Caco-2 (cell line): ENCODE results near the gene SLC10A7. TPM values are rescaled to one million over a fixed set of nuclear protein-coding genes. Genes with fewer than 3 reads are reported as not detected.

ENCODE experiments used
- BruUV-seq: library from RNA; stranded (reverse); fragments of 400-500 nt; replicated peaks from 2 replicates; lab custom pipeline; 2021; lab: Mats Ljungman, UMichigan
- CTCF ChIA-PET: fragments of 300-600 bp; sonication (Branson Sonifier 250); formaldehyde crosslinking; loops from one replicate; lab custom pipeline; 2022; ENCODE audit warnings: antibody characterized with exemption; lab: Charles Lee
- POLR2A ChIA-PET: fragments of 300-600 bp; sonication (Branson Sonifier 250); formaldehyde crosslinking; loops from one replicate; lab custom pipeline; 2022; ENCODE audit warnings: antibody characterized with exemption; lab: Charles Lee
- DNase-seq, 2 experiments: peaks; one replicate each; pipeline versions ENCODE4 v3.0.0 to v3.0.0-alpha.2; 2020 to 2022
- H3K27me3 ChIP-seq: replicated peaks from 2 replicates; pipeline ENCODE4 v1.6.0; 2011; ENCODE audit warnings: low read length; ENCODE audit not compliant: control insufficient read depth, insufficient read depth
- H3K36me3 ChIP-seq: 2 replicates; pipeline ENCODE4 v1.5.1; 2011; ENCODE audit warnings: low read length; ENCODE audit not compliant: control insufficient read depth, insufficient read depth
- H3K4me1 ChIP-seq: fragments of 250-450 bp; sonication (Bioruptor Pico); 2 replicates; pipeline ENCODE4 v1.5.1; 2020; ENCODE audit warnings: mild to moderate bottlenecking
- H3K4me3 ChIP-seq: 2 replicates; pipeline ENCODE4 v1.5.1; 2011; ENCODE audit warnings: low read depth, mild to moderate bottlenecking, control low read depth, low read length
- H3K9me3 ChIP-seq: fragments of 250-450 bp; sonication (Bioruptor Pico); 2 replicates; pipeline ENCODE4 v1.5.1; 2020; ENCODE audit warnings: mild to moderate bottlenecking, moderate library complexity
- H3K27ac Mint-ChIP-seq: one replicate; pipeline ENCODE4 v1.8.0; 2022; ENCODE audit warnings: mixed read lengths; ENCODE audit not compliant: unreplicated experiment
- H3K27me3 Mint-ChIP-seq: one replicate; pipeline ENCODE4 v1.8.0; 2022; ENCODE audit warnings: mixed read lengths; ENCODE audit not compliant: insufficient read depth, unreplicated experiment
- H3K36me3 Mint-ChIP-seq: one replicate; pipeline ENCODE4 v1.8.0; 2022; ENCODE audit warnings: mild to moderate bottlenecking, mixed read lengths; ENCODE audit not compliant: insufficient read depth, unreplicated experiment
- H3K4me1 Mint-ChIP-seq: one replicate; pipeline ENCODE4 v1.8.0; 2022; ENCODE audit warnings: low read depth, mixed read lengths; ENCODE audit not compliant: unreplicated experiment
- H3K4me3 Mint-ChIP-seq: one replicate; pipeline ENCODE4 v1.8.0; 2022; ENCODE audit warnings: mild to moderate bottlenecking, moderate library complexity, mixed read lengths; ENCODE audit not compliant: unreplicated experiment
- H3K9me3 Mint-ChIP-seq: one replicate; pipeline ENCODE4 v1.8.0; 2022; ENCODE audit warnings: mixed read lengths; ENCODE audit not compliant: unreplicated experiment
- intact Hi-C: fragments of 100-400 bp; cut with micrococcal nuclease; formaldehyde crosslinking; loops from one replicate; pipeline ENCODE4 v1.10.0; 2022; ENCODE audit not compliant: unreplicated experiment
- total RNA-seq: library from RNA; stranded (reverse); gene quantifications from 2 replicates; pipeline ENCODE4 v1.2.3, GENCODE V29; 2022
- TF ChIP-seq, protein P1 (sequence below), 2 experiments: fragments of 200-600 bp in 1 of 2; IDR thresholded peaks; 1 replicate in 1 of 2; 2 replicates in 1 of 2; pipeline versions ENCODE4 v1.5.1 to v1.8.0; 2011 to 2022; ENCODE audit warnings: antibody characterized with exemption in 1 of 2, control low read depth in 1 of 2, inconsistent platforms in 1 of 2, low read depth in 1 of 2, low read length in 1 of 2, mild to moderate bottlenecking in 1 of 2, moderate library complexity in 1 of 2; ENCODE audit not compliant: insufficient read depth in 1 of 2, severe bottlenecking in 1 of 2, unreplicated experiment in 1 of 2

Gene SLC10A7
- total RNA-seq, 1 experiment from 2014 or later = 12.1 TPM

DNA sequence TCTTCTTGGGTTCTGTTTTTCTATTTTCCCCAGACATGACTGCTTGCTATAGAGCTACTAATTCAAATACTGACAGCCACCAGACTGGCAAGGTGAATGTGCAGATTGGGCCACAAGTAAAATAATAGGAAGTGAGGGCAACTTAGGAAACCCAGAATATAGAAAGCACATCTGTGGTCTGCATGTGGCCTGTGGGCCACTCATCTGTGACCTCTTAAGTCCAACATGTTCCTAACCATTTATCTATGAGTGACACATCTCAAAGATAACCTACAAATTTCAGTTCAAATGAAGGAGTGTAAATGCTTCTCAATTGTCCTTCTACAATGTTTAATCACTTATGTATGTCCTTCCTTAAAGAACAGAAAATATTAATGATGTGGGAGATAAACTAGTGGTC is 178.5 kb downstream of the SLC10A7 start:
- Mint-ChIP-seq H3K4me3 (no peak overlapping the region), H3K36me3 (no peaks in the 10 kb centered on the region), H3K4me1 (no peaks in the 10 kb centered on the region), H3K27me3 (no peaks in the 10 kb centered on the region), H3K27ac (no peak overlapping the region), H3K9me3 (no peaks in the 10 kb centered on the region)
- intact Hi-C loops = loop anchor here (2.0 kb wide), 1 partner anchor 180 kb away; no protein-coding TSS in a partner anchor
- no peak for DNase-seq
- TF ChIP-seq, protein P1, sequence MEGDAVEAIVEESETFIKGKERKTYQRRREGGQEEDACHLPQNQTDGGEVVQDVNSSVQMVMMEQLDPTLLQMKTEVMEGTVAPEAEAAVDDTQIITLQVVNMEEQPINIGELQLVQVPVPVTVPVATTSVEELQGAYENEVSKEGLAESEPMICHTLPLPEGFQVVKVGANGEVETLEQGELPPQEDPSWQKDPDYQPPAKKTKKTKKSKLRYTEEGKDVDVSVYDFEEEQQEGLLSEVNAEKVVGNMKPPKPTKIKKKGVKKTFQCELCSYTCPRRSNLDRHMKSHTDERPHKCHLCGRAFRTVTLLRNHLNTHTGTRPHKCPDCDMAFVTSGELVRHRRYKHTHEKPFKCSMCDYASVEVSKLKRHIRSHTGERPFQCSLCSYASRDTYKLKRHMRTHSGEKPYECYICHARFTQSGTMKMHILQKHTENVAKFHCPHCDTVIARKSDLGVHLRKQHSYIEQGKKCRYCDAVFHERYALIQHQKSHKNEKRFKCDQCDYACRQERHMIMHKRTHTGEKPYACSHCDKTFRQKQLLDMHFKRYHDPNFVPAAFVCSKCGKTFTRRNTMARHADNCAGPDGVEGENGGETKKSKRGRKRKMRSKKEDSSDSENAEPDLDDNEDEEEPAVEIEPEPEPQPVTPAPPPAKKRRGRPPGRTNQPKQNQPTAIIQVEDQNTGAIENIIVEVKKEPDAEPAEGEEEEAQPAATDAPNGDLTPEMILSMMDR (IDR thresholded peaks at IDR 0.05; ENCODE audit: insufficient read depth in 1 of 2, low read depth in 1 of 2, low read length in 1 of 2, severe bottlenecking in 1 of 2, unreplicated experiment in 1 of 2) = no peak
- Histone ChIP-seq H3K4me1 (no peaks in the 10 kb centered on the region), H3K27me3 (no peaks in the 10 kb centered on the region), H3K36me3 (no peaks in the 10 kb centered on the region), H3K9me3 (no peaks in the 10 kb centered on the region), H3K4me3 (no peak overlapping the region)
- ChIA-PET POLR2A (no interaction called here), CTCF (interaction anchor here (0.6 to 1.0 kb wide), 2 partner anchors 230 to 303 kb away, joined by 3 read pairs; no protein-coding TSS in a partner anchor)
- no TSS peak for BruUV-seq

DNA sequence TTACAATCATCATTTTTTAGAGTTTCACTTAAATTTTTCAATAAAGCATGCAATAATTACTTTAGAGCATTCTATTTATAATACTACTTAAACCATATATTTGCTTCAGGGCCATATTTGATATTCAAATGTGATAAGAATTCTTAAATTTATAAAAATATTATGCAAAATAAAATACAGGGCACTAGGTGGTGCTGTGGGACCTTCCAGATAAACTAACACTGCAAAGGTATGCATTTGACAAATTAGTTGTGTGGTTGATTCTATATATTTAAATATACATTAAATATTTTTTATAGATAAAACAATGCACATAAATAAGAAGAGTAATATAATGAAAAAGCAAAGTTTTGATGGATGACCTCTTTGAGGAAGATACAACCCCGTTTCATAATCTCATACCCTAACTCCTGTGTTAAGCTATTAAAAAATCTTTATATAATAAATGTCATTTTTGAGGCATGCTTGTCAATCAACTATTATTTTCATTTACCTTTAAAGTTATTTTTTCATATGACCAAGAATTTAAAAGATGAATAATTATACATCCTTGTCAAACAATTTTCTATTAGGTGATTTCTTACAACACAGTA is 179.0 kb downstream of the SLC10A7 start:
- Histone ChIP-seq H3K27me3 (no peaks in the 10 kb centered on the region), H3K4me1 (no peaks in the 10 kb centered on the region), H3K4me3 (no peak overlapping the region), H3K9me3 (no peaks in the 10 kb centered on the region), H3K36me3 (no peaks in the 10 kb centered on the region)
- DNase-seq = peak in 1 of 2 experiments; percentile 39
- ChIA-PET CTCF (interaction anchor here (0.6 kb wide), 1 partner anchor 304 kb away, joined by 3 read pairs; no protein-coding TSS in a partner anchor), POLR2A (no interaction called here)
- H3K27ac Mint-ChIP-seq = no peak overlapping the region
- TF ChIP-seq, protein P1 (IDR thresholded peaks at IDR 0.05; ENCODE audit: insufficient read depth in 1 of 2, low read depth in 1 of 2, low read length in 1 of 2, severe bottlenecking in 1 of 2, unreplicated experiment in 1 of 2) = peak; percentile 37 to 45
- BruUV-seq = no TSS peak
- H3K36me3 Mint-ChIP-seq = no peaks in the 10 kb centered on the region
- no peaks in the 10 kb centered on the region for H3K9me3 Mint-ChIP-seq
- H3K27me3 Mint-ChIP-seq = no peaks in the 10 kb centered on the region
- H3K4me1 Mint-ChIP-seq = no peaks in the 10 kb centered on the region
- H3K4me3 Mint-ChIP-seq = no peak overlapping the region
- intact Hi-C loops = loop anchor here (2.0 kb wide), 1 partner anchor 180 kb away; no protein-coding TSS in a partner anchor

DNA sequence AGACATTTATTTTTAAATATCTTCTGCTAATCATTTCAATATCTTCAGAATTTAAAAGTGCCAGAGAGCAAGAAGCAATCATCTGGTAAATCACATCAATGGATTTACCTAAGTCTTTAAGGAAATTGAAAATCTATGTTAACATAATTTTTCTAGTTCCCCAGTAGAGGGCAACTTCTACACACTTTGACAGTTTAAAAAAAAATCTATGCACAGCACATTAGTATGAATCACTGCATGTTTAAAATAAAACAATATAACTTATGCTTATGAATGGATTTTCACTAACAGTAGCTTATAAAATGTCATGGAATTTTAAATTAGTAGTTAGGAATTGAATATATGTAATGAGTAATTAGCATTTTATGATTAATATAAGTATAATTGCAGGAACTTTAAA is 180.9 kb downstream of the SLC10A7 start:
- Histone ChIP-seq H3K27me3 (no peaks in the 10 kb centered on the region), H3K9me3 (no peaks in the 10 kb centered on the region), H3K4me1 (peaks cover 11% of the 10 kb centered on the region; the same call in 1 of the 2 replicates), H3K36me3 (no peaks in the 10 kb centered on the region), H3K4me3 (no peak overlapping the region)
- intact Hi-C loops = loop anchor here (2.0 kb wide), 2 partner anchors 576 to 756 kb away; no protein-coding TSS in a partner anchor
- POLR2A ChIA-PET = no interaction called here
- Mint-ChIP-seq H3K36me3 (no peaks in the 10 kb centered on the region), H3K27me3 (no peaks in the 10 kb centered on the region), H3K4me3 (no peak overlapping the region), H3K4me1 (peaks cover 9% of the 10 kb centered on the region), H3K27ac (no peak overlapping the region), H3K9me3 (no peaks in the 10 kb centered on the region)
- no TSS peak for BruUV-seq
- TF ChIP-seq, protein P1 (IDR thresholded peaks at IDR 0.05; ENCODE audit: insufficient read depth in 1 of 2, low read depth in 1 of 2, low read length in 1 of 2, severe bottlenecking in 1 of 2, unreplicated experiment in 1 of 2) = peak in 1 of 2 experiments; percentile 43
- CTCF ChIA-PET = no interaction called here
- DNase-seq = no peak
